Psoas muscle (tissue), 8 donors: ENCODE measurements around the gene SPRED2. TPM values are rescaled to one million over a fixed set of nuclear protein-coding genes. Genes with fewer than 3 reads are reported as not detected.

ENCODE experiments used
- ATAC-seq, 4 donors: fragments of 200-7000 bp; cut with Tn5 transposase; one replicate each; pipeline ENCODE4 v1.9.1; 2020; ENCODE audit warnings: moderate library complexity in 3 of 4, mild to moderate bottlenecking in 2 of 4
- DNase-seq, 2 donors: peaks; one replicate each; pipeline ENCODE4 v3.0.0-alpha.2; 2020
- H3K27ac ChIP-seq: fragments of 200-600 bp; one replicate; pipeline ENCODE4 v1.8.0; 2022
- H3K27me3 ChIP-seq, 3 donors: fragments of 200-600 bp in 1 of 3; one replicate each; pipeline versions ENCODE4 v1.6.1 to v1.8.0; 2013 to 2022; ENCODE audit warnings: low read length in 2 of 3, mild to moderate bottlenecking in 2 of 3, moderate library complexity in 1 of 3; ENCODE audit not compliant: insufficient read depth in 3 of 3
- H3K36me3 ChIP-seq, 2 donors: fragments of 200-600 bp in 1 of 2; one replicate each; pipeline versions ENCODE4 v1.6.1 to v1.8.0; 2013 to 2022; ENCODE audit warnings: low read depth in 1 of 2, mild to moderate bottlenecking in 1 of 2, moderate library complexity in 1 of 2; ENCODE audit not compliant: insufficient read depth in 1 of 2
- H3K4me1 ChIP-seq: fragments of 200-600 bp; one replicate; pipeline ENCODE4 v1.8.0; 2022
- H3K4me3 ChIP-seq: fragments of 200-600 bp; one replicate; pipeline ENCODE4 v1.8.0; 2022; ENCODE audit warnings: mild to moderate bottlenecking
- H3K9me3 ChIP-seq: fragments of 200-600 bp; one replicate; pipeline ENCODE4 v1.8.0; 2022
- CTCF ChIP-seq: fragments of 200-600 bp; IDR thresholded peaks from one replicate; pipeline ENCODE4 v1.8.0; 2022; ENCODE audit warnings: antibody characterized with exemption
- WGBS, 3 donors: extraction: QIAGEN DNeasy Blood & Tissue Kit; methylation state at CpG; one replicate each; pipeline versions ENCODE4 v1.1.6 to v1.1.7; 2013; 5-methylcytosine and 5-hydroxymethylcytosine counted together
- intact Hi-C, 2 donors: fragments of 100-400 bp; cut with DNase I; formaldehyde crosslinking; loops; one replicate each; pipeline versions ENCODE4 v1.11.0 to v1.14.2; 2022
- polyA plus RNA-seq, 3 donors: library from polyadenylated mRNA; stranded (reverse); fragments of 200-250 nt; gene quantifications; one replicate each; pipeline ENCODE4 v1.2.3, GENCODE V29; 2013
- total RNA-seq, 4 donors: library from RNA; stranded (reverse); fragmentation: NEBNext Ultra II Directional in 2 of 4; extraction: Animal tissue kit (Norgen Biotek cat#: 25700) in 2 of 4; gene quantifications; one replicate each; pipeline versions ENCODE4 v1.2.1 to v1.2.4, GENCODE V29; 2021 to 2023
- donor health status: healthy with polysubstance abuse.
- donor health status: DM: no; HTN: no; CAD: no; lungs with moderate emphysema.
- donor health status: Bipolar disorder and iron deficiency.
- donor health status: healthy.
- donor health status: DM: yes; HTN: yes; CAD: no.
- donor health status: DM: no; HTN: no; CAD: no.
- donor health status: DM: no; HTN: no; CAD: no.
- donor health status: DM: yes; HTN: yes; CAD: no.

Gene SPRED2
- total and polyA plus RNA-seq, 7 donors, result 3.8 to 16.9 (median 8.5) TPM

GRCh38 chr2:65292461-65293011, 139.9 kb downstream of the SPRED2 start:
- no peaks in the 10 kb centered on the region for H3K27me3 ChIP-seq
- H3K9me3 ChIP-seq, result no peaks in the 10 kb centered on the region
- peaks cover 9% of the 10 kb centered on the region for H3K4me1 ChIP-seq
- 15 to 25% (median 23%) methylated on average over 21 of the region's 21 CpGs for WGBS, 3 donors
- no peak overlapping the region for H3K27ac ChIP-seq
- no peaks in the 10 kb centered on the region for H3K36me3 ChIP-seq
- peak in 1 of 2 donors; percentile 69 for DNase-seq
- H3K4me3 ChIP-seq, result no peak overlapping the region
- TF ChIP-seq CTCF, result no peak
- ATAC-seq, result peak in 3 of 4 donors; percentile 36 to 68 (median 68)
- intact Hi-C loops, result no loop called here

DNA sequence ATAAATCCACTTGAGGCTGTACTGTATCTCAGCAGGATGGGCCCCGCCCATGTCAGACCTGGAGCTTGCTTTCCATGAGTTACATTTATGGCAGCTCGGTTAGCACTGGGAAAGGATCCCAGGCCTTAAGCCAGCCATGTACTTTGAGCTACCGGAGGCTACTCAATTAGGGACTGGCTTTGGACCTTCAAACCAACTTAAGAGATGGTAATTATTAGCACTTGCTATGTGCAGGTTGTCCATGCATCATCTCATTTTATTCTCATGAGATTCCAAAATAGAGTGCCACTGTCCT, 140.3 kb downstream of the SPRED2 start:
- TF ChIP-seq CTCF, result no peak
- intact Hi-C loops, result no loop called here
- WGBS, 3 donors, result 38 to 43% (median 39%) methylated on average over 3 of the region's 3 CpGs
- Histone ChIP-seq H3K4me1 (peaks cover 9% of the 10 kb centered on the region), H3K36me3 (no peaks in the 10 kb centered on the region), H3K4me3 (no peak overlapping the region), H3K27me3 (no peaks in the 10 kb centered on the region), H3K9me3 (no peaks in the 10 kb centered on the region), H3K27ac (no peak overlapping the region)
- DNase-seq (no peak), ATAC-seq (peak in 2 of 4 donors; percentile 53 to 59)

DNA sequence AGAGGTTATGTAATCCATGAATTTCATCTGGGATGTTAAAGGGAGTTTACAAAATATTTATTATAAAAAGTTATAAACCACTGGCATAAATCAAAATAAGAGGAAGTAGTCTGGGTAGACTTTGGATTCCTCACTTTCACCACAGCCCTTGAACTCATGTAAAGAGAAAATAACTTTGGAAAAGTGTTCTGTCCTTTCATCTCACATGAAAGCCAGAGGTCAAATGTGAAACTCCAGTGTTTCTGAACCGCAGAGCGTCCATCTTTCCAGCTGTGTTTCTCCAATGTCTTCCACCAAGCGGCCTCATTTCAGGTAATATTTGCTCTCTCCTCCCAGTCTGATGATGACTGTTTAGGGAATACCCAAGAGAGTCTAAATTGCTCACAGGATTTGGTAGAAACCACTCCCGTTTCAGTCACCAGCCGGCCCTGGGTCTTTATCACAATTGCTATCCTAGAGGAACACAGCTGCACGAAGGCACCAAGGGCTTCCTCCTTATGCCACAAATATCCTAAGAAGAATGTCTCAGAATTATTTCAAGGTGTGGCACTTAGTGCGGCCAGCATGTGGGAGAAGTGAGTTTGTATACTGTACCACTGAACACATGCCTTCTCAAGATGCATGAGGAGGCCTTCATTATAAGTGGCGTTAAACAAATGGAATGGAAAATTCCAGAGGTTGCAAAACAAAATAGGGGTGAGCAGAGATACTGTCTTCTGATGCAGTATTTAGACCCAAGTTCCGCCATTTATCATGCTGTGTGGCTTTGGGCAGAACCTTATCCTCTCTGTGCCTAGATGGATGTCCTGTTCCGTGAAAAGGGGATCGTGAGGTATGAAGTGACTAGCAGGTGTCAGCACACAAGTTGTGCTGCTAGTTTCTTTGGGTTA, 140.9 kb downstream of the SPRED2 start:
- Histone ChIP-seq H3K27ac (no peak overlapping the region), H3K36me3 (no peaks in the 10 kb centered on the region), H3K27me3 (no peaks in the 10 kb centered on the region), H3K4me3 (no peak overlapping the region), H3K9me3 (no peaks in the 10 kb centered on the region), H3K4me1 (peaks cover 9% of the 10 kb centered on the region)
- WGBS, 3 donors, result 91 to 95% (median 94%) methylated on average over 11 of the region's 11 CpGs
- no peak for TF ChIP-seq CTCF
- DNase-seq, result no peak
- intact Hi-C loops, result no loop called here
- no peak for ATAC-seq

DNA sequence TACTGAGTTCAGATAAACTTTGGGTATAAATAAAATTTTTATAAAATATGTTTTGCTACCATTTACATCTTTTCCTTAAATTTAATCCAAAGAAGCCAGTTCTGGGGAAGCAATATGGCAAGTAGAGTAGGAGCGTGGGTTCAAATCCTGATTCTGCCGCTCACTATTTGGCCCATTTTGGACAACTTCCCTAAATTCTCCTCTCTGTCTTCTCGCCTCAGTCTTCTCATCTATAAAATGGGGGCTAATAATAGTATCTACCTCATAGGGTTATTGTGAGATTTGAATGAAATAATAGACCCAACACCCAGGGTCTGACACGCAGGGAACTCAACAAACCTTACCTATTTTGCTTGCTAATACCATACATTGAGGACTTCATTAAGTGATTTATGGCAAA, 145.0 kb downstream of the SPRED2 start:
- ATAC-seq (no peak), DNase-seq (no peak)
- no peak for TF ChIP-seq CTCF
- Histone ChIP-seq H3K27me3 (no peaks in the 10 kb centered on the region), H3K4me1 (peaks cover 2% of the 10 kb centered on the region), H3K36me3 (no peaks in the 10 kb centered on the region), H3K4me3 (no peak overlapping the region), H3K27ac (no peak overlapping the region), H3K9me3 (no peaks in the 10 kb centered on the region)
- 96 to 98% (median 98%) methylated on average over 4 of the region's 4 CpGs for WGBS, 3 donors
- intact Hi-C loops, result no loop called here
